NB4 (cell line): Measurements from ENCODE around the gene DCLK1.

ENCODE experiments used
- DNase-seq: peaks from one replicate; pipeline ENCODE4 v3.0.0; 2010; ENCODE audit warnings: low read depth
- H3K4me3 ChIP-seq: one replicate; pipeline ENCODE4 v1.5.1; 2011; ENCODE audit warnings: mild to moderate bottlenecking, low read depth, low read length, moderate library complexity
- CTCF ChIP-seq: IDR thresholded peaks from one replicate; pipeline ENCODE4 v1.5.1; 2012; ENCODE audit warnings: low read depth, low read length
- MAX ChIP-seq: IDR thresholded peaks from 2 replicates; pipeline ENCODE4 v1.6.1; 2011; ENCODE audit warnings: low read depth, low read length
- MYC ChIP-seq: IDR thresholded peaks from 2 replicates; pipeline ENCODE4 v1.6.1; 2011; ENCODE audit warnings: low read depth, low read length
- POLR2A ChIP-seq: IDR thresholded peaks from 2 replicates; pipeline ENCODE4 v1.6.1; 2011; ENCODE audit warnings: mild to moderate bottlenecking; ENCODE audit not compliant: insufficient read length; ENCODE audit errors: extremely low read depth

The DCLK1 gene

GRCh38 chr13:35856721-35857364, 274.3 kb downstream of the DCLK1 start:
- no peak for TF ChIP-seq POLR2A
- no peak for TF ChIP-seq MAX
- TF ChIP-seq MYC, result no peak
- TF ChIP-seq CTCF, result no peak
- no peak for DNase-seq
- no peak overlapping the region for H3K4me3 ChIP-seq

DNA sequence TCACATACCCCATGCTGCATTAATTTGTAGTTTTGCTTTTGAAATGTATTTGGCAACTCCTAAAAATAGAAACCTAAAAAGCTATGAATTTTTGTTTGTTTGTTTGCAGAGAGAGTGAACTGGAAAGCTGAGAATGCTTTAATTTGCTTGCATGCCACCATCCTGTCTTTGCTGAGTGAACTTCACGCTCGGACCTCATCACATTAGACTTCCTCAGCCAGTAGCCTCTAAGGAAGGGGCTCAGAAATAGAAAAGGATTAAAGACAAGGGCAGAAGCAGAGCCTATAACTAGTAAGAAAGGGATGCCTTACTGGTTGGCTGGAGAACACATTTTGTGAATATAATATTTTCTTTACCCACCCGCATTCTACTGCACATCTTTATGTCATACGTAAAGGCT, 275.1 kb downstream of the DCLK1 start:
- no peak overlapping the region for H3K4me3 ChIP-seq
- TF ChIP-seq MYC (no peak), POLR2A (no peak), MAX (no peak), CTCF (no peak)
- no peak for DNase-seq

DNA sequence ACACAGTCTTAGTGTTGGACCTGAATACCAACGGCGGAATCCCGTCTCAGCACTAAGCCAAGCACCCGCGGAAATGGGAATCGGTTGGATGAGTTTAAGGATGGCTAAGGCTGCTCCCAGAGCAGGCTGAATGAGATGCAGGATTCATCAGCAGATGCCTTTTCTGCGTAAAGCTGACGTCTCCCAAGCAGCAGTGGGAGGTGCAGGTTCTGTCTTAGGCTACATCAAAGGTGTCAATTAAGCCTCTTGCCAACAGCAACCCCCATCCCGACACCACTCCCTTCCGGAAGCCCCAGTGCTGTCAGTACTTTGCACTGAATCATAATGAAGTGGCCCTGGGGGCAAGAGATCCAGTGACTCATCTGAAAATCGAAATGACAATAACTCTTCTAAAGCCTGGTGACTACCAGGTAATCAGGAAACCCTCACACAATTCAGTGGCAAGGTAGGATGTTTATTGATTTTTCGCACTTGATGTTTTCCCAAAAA, 275.6 kb downstream of the DCLK1 start:
- no peak for DNase-seq
- no peak overlapping the region for H3K4me3 ChIP-seq
- no peak for TF ChIP-seq MYC
- no peak for TF ChIP-seq MAX
- TF ChIP-seq CTCF, result no peak
- TF ChIP-seq POLR2A, result no peak

- no peak overlapping the region for H3K4me3 ChIP-seq
- DNase-seq, result no peak
- TF ChIP-seq POLR2A (no peak), MAX (no peak), CTCF (no peak), MYC (no peak)
Measured at GRCh38 chr13:35854286-35854685, 276.9 kb downstream of the DCLK1 start.

DNA sequence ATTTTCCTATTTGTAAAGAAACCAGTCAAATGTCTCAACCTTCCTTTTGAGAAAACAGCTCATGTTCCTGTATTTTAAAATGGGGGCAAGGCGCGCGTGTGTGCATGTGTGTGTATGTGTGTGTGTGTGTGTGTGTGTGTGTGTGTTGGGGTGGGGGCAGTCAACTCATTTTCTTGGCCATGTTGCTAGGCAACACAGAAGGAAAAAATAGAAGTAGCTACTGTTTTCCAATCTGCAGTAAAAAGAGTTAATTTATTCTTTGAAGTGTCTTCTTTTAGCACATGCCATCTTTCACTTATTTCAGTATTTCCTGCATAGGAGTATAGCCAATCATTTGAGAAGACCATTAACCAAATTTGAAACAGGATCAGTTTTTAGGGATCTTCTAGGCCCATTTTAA, 279.3 kb downstream of the DCLK1 start:
- TF ChIP-seq MYC (no peak), CTCF (no peak)
- DNase-seq, result no peak
- H3K4me3 ChIP-seq, result no peak overlapping the region

DNA sequence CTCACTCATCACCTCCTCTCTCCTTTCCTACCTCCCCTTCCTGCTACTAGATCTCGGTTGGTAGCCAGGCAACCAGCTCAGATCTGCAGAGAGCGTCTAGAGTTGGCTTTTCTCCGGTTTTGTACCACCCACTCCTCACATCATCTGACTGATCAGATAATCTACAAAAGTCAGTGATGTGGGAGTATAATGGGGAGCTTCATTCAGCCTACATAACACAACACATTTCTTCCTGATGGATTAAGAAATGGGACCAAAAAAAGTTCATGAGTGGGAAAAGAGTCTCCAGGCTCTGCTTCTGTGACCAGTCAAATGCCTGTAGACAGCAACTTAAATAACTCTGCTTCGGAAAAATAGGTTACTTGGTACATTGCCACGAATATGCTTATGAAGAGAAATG, 279.8 kb downstream of the DCLK1 start:
- H3K4me3 ChIP-seq, result no peak overlapping the region
- DNase-seq, result no peak
- no peak for TF ChIP-seq CTCF
- no peak for TF ChIP-seq MAX
- TF ChIP-seq MYC, result no peak
- TF ChIP-seq POLR2A, result no peak
